GM21576 (cell line): Measurements from ENCODE around the gene DNAH10.

ENCODE experiments used
- ATAC-seq: cut with Tn5 transposase; IDR thresholded peaks from one replicate; pipeline ENCODE4 v1.9.1; 2021; ENCODE audit warnings: mild to moderate bottlenecking, moderate library complexity; ENCODE audit not compliant: unreplicated experiment

The DNAH10 gene

GRCh38 chr12:123928897-123929296 is 166.8 kb downstream of the DNAH10 start:
- ATAC-seq, result no peak

GRCh38 chr12:123929946-123930583 is 168.0 kb downstream of the DNAH10 start:
- ATAC-seq, result no peak

- no peak for ATAC-seq
These were observed 169.7 kb downstream of the DNAH10 start for GRCh38 chr12:123931686-123932321.

GRCh38 chr12:123933214-123933613 is 171.1 kb downstream of the DNAH10 start:
- no peak for ATAC-seq

- ATAC-seq, result no peak
These were observed 172.0 kb downstream of the DNAH10 start for GRCh38 chr12:123934016-123934620.

GRCh38 chr12:123934829-123935228 is 172.7 kb downstream of the DNAH10 start:
- ATAC-seq, result no peak

GRCh38 chr12:123935956-123936355 is 173.9 kb downstream of the DNAH10 start:
- ATAC-seq, result no peak

GRCh38 chr12:123936471-123936870 is 174.4 kb downstream of the DNAH10 start:
- ATAC-seq, result no peak

GRCh38 chr12:123936956-123937706 is 175.0 kb downstream of the DNAH10 start:
- no peak for ATAC-seq

GRCh38 chr12:123937707-123938591 is 175.8 kb downstream of the DNAH10 start:
- no peak for ATAC-seq

- ATAC-seq, result no peak
These were observed 176.8 kb downstream of the DNAH10 start for GRCh38 chr12:123938679-123939480.

- no peak for ATAC-seq
These were observed 177.9 kb downstream of the DNAH10 start for GRCh38 chr12:123939716-123940626.

GRCh38 chr12:123940627-123940966 is 178.5 kb downstream of the DNAH10 start:
- no peak for ATAC-seq

GRCh38 chr12:123941000-123941399 is 178.9 kb downstream of the DNAH10 start:
- ATAC-seq, result no peak

- ATAC-seq, result no peak
These were observed 179.6 kb downstream of the DNAH10 start for GRCh38 chr12:123941624-123942237.

GRCh38 chr12:123942238-123942653 is 180.1 kb downstream of the DNAH10 start:
- no peak for ATAC-seq

- no peak for ATAC-seq
These were observed 181.0 kb downstream of the DNAH10 start for GRCh38 chr12:123942911-123943648.

- no peak for ATAC-seq
These were observed 181.7 kb downstream of the DNAH10 start for GRCh38 chr12:123943816-123944215.
